DMS 273 treated with DMSO at 0.1 percent for 48 hours (cell line): ENCODE results near the gene CTCF.

Experiments used
- DNase-seq: peaks from one replicate; lab custom pipeline; 2025; lab: John Stamatoyannopoulos, UW

Gene CTCF

DNA sequence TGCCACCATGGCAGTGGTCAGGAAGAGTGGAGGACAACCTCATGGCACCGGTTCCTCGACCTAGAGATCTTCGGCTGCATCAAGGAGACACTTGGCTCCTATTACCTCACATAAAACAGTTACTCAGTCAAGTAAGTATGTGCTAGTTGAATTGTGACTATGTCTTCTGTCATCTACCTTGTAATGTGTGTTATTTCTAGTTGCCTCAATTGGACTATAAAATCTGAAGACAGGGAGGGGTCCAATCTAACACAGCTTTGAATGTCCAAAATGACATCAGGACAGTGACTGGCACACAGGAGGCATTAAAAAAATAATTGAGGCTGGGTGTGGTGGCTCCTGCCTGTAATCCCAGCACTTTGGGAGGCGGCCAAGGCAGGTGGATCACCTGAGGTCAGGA, 121.4 kb downstream of the CTCF start:
- no peak for DNase-seq

- DNase-seq: no peak
Measured at GRCh38 chr16:67685388-67686112, 123.2 kb downstream of the CTCF start.
